GM12878 (cell line): ENCODE data around the gene ZDHHC17. TPM values are rescaled to one million over a fixed set of nuclear protein-coding genes. Genes with fewer than 3 reads are reported as not detected.

Experiments
- ATAC-seq: fragments of 200-7000 bp; cut with Tn5 transposase; 3 replicates; pipeline ENCODE4 v1.9.1; 2020; ENCODE audit warnings: mild to moderate bottlenecking, moderate library complexity
- BruUV-seq: library from RNA; stranded (reverse); fragments of 400-500 nt; replicated peaks from 2 replicates; lab custom pipeline; 2021; lab: Mats Ljungman, UMichigan
- CTCF ChIA-PET: fragments of 300-600 bp; sonication (Branson Sonifier 250); formaldehyde crosslinking; extraction: SDS; loops from one replicate; lab custom pipeline; 2021; ENCODE audit warnings: inconsistent platforms; lab: Yijun Ruan, JAX
- POLR2A ChIA-PET: fragments of 350-600 bp; formaldehyde crosslinking; extraction: SDS; loops from one replicate; lab custom pipeline; 2021; ENCODE audit warnings: inconsistent platforms; lab: Charles Lee
- RAD21 ChIA-PET: fragments of 300-600 bp; sonication (Branson Sonifier 250); formaldehyde crosslinking; loops from one replicate; lab custom pipeline; 2023; ENCODE audit warnings: antibody characterized with exemption; ENCODE audit not compliant: unreplicated experiment; lab: Charles Lee
- SMC1A ChIA-PET: fragments of 300-600 bp; sonication (Branson Sonifier 250); formaldehyde crosslinking; loops from one replicate; lab custom pipeline; 2023; ENCODE audit not compliant: unreplicated experiment, uncharacterized antibody; lab: Charles Lee
- DNase-seq: peaks from one replicate; pipeline ENCODE4 v3.0.0-alpha.2; 2011; ENCODE audit warnings: low read depth, low spot score
- FAIRE-seq: peaks from 3 replicates; lab custom pipeline; 2011; peaks lifted over from hg19 to GRCh38; lab: Jason Lieb, UNC
- H2AFZ ChIP-seq: 2 replicates; pipeline ENCODE4 v1.6.0; 2011; ENCODE audit warnings: low read depth, low read length, control low read depth; ENCODE audit not compliant: control insufficient read depth
- H3K27ac ChIP-seq: 2 replicates; pipeline ENCODE4 v1.5.1; 2011; ENCODE audit warnings: control low read depth; ENCODE audit not compliant: control insufficient read depth, insufficient read depth
- H3K27me3 ChIP-seq, 2 experiments: replicated peaks in 1 of 2; 2 replicates each; pipeline versions ENCODE4 v1.6.0 to v1.6.1; 2011; ENCODE audit warnings: low read length in 1 of 2; ENCODE audit not compliant: control insufficient read depth in 2 of 2, insufficient read depth in 2 of 2
- H3K36me3 ChIP-seq, 2 experiments: 2 replicates each; pipeline ENCODE4 v1.5.1; 2011; ENCODE audit warnings: low read length in 1 of 2; ENCODE audit not compliant: control insufficient read depth in 2 of 2, insufficient read depth in 2 of 2
- H3K4me1 ChIP-seq: 2 replicates; pipeline ENCODE4 v1.6.1; 2011; ENCODE audit warnings: mild to moderate bottlenecking, low read length, moderate library complexity, mixed read lengths; ENCODE audit not compliant: control insufficient read depth, insufficient read depth
- H3K4me2 ChIP-seq: 2 replicates; pipeline ENCODE4 v1.6.0; 2011; ENCODE audit warnings: control low read depth; ENCODE audit not compliant: control insufficient read depth, insufficient read depth
- H3K4me3 ChIP-seq: fragments of 200-600 bp; sonication (generic); 2 replicates; pipeline ENCODE4 v1.5.1; 2016
- H3K79me2 ChIP-seq: 2 replicates; pipeline ENCODE4 v1.6.0; 2011; ENCODE audit warnings: low read length; ENCODE audit not compliant: control insufficient read depth, insufficient read depth
- H3K9ac ChIP-seq: 2 replicates; pipeline ENCODE4 v1.8.0; 2011; ENCODE audit warnings: low read length, control low read depth, mixed read lengths; ENCODE audit not compliant: control insufficient read depth, insufficient read depth
- H3K9me3 ChIP-seq: replicated peaks from 3 replicates; pipeline ENCODE4 v1.5.1; 2011; ENCODE audit warnings: mild to moderate bottlenecking, low read length; ENCODE audit not compliant: control insufficient read depth, insufficient read depth
- H4K20me1 ChIP-seq: 2 replicates; pipeline ENCODE4 v1.6.0; 2011; ENCODE audit not compliant: control insufficient read depth, insufficient read depth
- EZH2 ChIP-seq: IDR thresholded peaks from 2 replicates; pipeline ENCODE4 v1.6.1; 2012; ENCODE audit warnings: low read depth, mild to moderate bottlenecking, control low read depth, inconsistent platforms, low read length, borderline replicate concordance; ENCODE audit not compliant: control insufficient read depth
- HDAC2 ChIP-seq: fragments of 200-600 bp; sonication (generic); IDR thresholded peaks from 2 replicates; pipeline ENCODE4 v1.6.1; 2017
- NFXL1 ChIP-seq: fragments of 450-650 bp; IDR thresholded peaks from 2 replicates; pipeline ENCODE4 v1.6.1; 2017; ENCODE audit warnings: antibody characterized with exemption, mild to moderate bottlenecking, borderline replicate concordance
- RAD21 ChIP-seq: IDR thresholded peaks from 2 replicates; pipeline ENCODE4 v1.6.1; 2011; ENCODE audit warnings: mild to moderate bottlenecking, low read depth, low read length, moderate library complexity; ENCODE audit not compliant: insufficient read depth
- RAD51 ChIP-seq: fragments of 450-650 bp; IDR thresholded peaks from 2 replicates; pipeline ENCODE4 v1.6.1; 2016; ENCODE audit warnings: moderate library complexity, mild to moderate bottlenecking, inconsistent platforms
- SIX5 ChIP-seq: IDR thresholded peaks from 2 replicates; pipeline ENCODE4 v1.6.1; 2011; ENCODE audit warnings: mild to moderate bottlenecking, low read depth, low read length, moderate library complexity; ENCODE audit not compliant: severe bottlenecking
- WGBS: methylation state at CpG from one replicate; pipeline ENCODE4 v1.1.6; 2016; ENCODE audit warnings: low lambda C conversion rate; ENCODE audit not compliant: insufficient replicate concordance, insufficient coverage; ENCODE audit errors: missing lambda C conversion rate; 5-methylcytosine and 5-hydroxymethylcytosine counted together
- in situ Hi-C: fragments of 300-500 bp; cut with MboI; formaldehyde crosslinking; loops from 9 replicates; pipeline ENCODE4 v1.14.3; 2018; ENCODE audit warnings: mixed read lengths
- intact Hi-C: fragments of 100-400 bp; cut with micrococcal nuclease; formaldehyde crosslinking; loops from one replicate; pipeline ENCODE4 v1.14.2; 2022; ENCODE audit not compliant: unreplicated experiment
- polyA plus RNA-seq, 11 experiments: library from polyadenylated mRNA; depleted of rRNA in 4 of 11; unstranded in 6 of 11; stranded (reverse) in 5 of 11; fragments of >200 nt; fragmentation: Nextera tagmentation in 4 of 11; fragmentation: Illumina TruSeq in 1 of 11; extraction: Ambion mirVana in 4 of 11; extraction: Trizol in 1 of 11; gene quantifications; 1 replicate in 1 of 11; 2 replicates in 10 of 11; pipeline versions ENCODE4 v1.2.1 to v1.2.3, GENCODE V29; 2011 to 2016; ENCODE audit warnings: inconsistent platforms in 2 of 11, missing spikeins in 2 of 11, low read depth in 1 of 11
- total RNA-seq, 4 experiments: library from RNA; depleted of rRNA in 3 of 4; stranded (reverse); fragments of >200 nt in 3 of 4; fragmentation: Illumina TruSeq in 1 of 4; extraction: Trizol in 1 of 4; gene quantifications; 2 replicates each; pipeline versions ENCODE4 v1.2.1 to v1.2.3, GENCODE V29; 2013 to 2021
- TF ChIP-seq, protein P1 (sequence below): IDR thresholded peaks from 2 replicates; pipeline ENCODE4 v1.6.1; 2012; ENCODE audit warnings: low read length, inconsistent platforms
- TF ChIP-seq, protein P2 (sequence below): fragments of 450-650 bp; IDR thresholded peaks from 2 replicates; pipeline ENCODE4 v1.6.1; 2016; ENCODE audit warnings: mild to moderate bottlenecking, moderate library complexity, borderline replicate concordance
- TF ChIP-seq, protein P3 (sequence below): fragments of 450-650 bp; IDR thresholded peaks from 2 replicates; pipeline ENCODE4 v1.6.1; 2017; ENCODE audit warnings: mild to moderate bottlenecking
- TF ChIP-seq, protein P4 (sequence below): fragments of 450-650 bp; formaldehyde crosslinking; IDR thresholded peaks from 2 replicates; pipeline ENCODE4 v1.4.0; 2020; ENCODE audit warnings: mild to moderate bottlenecking, moderate library complexity

The ZDHHC17 gene
- total and polyA plus RNA-seq, 10 of the 15 experiments (the other 5 are each of a cell fraction or from before 2014, with no cell fraction given) = 4.3 to 50.0 (median 19.3) TPM

DNA sequence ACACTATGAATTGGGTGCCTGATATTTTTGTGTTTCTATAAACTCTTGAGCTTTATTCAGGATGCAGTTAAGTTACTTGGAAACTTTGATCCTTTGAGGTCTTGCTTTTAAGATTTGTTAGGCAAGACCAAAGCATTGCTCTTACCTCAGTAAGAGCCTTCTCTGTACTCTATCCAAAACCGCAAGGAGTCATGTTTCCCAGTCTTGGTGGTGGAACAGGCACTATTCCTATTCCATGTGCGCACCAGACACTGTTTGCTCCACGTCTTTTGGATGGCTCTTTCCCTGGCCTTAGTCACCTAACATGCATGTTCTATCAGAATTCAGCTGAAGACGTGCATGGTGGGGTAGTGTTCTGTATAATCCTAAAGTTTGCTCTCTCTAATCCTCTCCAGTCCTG is 91.4 kb downstream of the ZDHHC17 start (continued):
- TF ChIP-seq, protein P1, sequence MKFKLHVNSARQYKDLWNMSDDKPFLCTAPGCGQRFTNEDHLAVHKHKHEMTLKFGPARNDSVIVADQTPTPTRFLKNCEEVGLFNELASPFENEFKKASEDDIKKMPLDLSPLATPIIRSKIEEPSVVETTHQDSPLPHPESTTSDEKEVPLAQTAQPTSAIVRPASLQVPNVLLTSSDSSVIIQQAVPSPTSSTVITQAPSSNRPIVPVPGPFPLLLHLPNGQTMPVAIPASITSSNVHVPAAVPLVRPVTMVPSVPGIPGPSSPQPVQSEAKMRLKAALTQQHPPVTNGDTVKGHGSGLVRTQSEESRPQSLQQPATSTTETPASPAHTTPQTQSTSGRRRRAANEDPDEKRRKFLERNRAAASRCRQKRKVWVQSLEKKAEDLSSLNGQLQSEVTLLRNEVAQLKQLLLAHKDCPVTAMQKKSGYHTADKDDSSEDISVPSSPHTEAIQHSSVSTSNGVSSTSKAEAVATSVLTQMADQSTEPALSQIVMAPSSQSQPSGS = no peak
- TF ChIP-seq, all 136 proteins: peak for 0

DNA sequence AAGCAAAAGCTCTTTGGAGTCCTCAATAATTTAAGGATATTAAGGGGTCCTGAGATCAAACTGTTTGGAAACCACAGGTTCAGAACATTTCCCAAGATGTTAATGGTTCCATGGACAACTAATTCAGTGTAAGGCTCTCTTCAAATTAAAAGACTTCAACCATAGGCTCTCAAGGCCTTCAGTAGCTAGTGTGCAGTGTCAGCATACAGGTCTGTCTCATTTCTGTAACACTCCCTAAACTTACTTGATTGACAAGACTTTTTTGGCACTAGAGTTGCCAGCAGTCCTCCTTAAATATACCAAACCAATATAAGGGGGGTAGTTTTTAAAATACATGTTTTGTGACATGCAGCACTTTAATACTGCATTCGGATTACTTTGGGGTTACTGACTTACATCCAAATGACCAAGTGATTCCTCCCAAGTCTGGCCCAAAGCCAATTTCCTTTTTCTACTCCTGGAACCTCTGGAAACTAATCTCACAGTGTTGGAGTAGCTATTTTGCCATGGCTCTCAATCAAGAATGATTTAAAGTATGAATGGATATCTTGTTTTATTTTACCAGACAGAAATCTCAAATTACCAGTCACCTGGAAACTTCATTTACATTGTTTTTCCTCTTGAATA is 92.2 kb downstream of the ZDHHC17 start:
- DNase-seq (no peak), ATAC-seq (no peak), FAIRE-seq (no peak)
- no peaks in the 10 kb centered on the region for H3K27me3 ChIP-seq
- H3K79me2 ChIP-seq = no peaks in the 10 kb centered on the region
- no peak overlapping the region for H3K27ac ChIP-seq
- no peaks in the 10 kb centered on the region for H3K9me3 ChIP-seq
- intact Hi-C loops (no loop called here), in situ Hi-C loops (no loop called here)
- ChIA-PET RAD21 (no interaction called here), SMC1A (interaction anchor here (0.6 to 1.6 kb wide), 5 partner anchors 15 to 422 kb away, joined by 3 to 5 read pairs (median 3); no protein-coding TSS in a partner anchor), POLR2A (no interaction called here), CTCF (interaction anchor here (0.8 to 0.9 kb wide), 2 partner anchors 16 to 28 kb away, joined by 3 to 4 read pairs; no protein-coding TSS in a partner anchor)
- no peaks in the 10 kb centered on the region for H4K20me1 ChIP-seq
- no peaks in the 10 kb centered on the region for H3K4me1 ChIP-seq
- WGBS = 91% methylated on average over 1 of the region's 1 CpG
- H3K9ac ChIP-seq = no peak overlapping the region
- no peak overlapping the region for H3K4me3 ChIP-seq
- H2AFZ ChIP-seq = no peak overlapping the region
- BruUV-seq = no TSS peak
- no peaks in the 10 kb centered on the region; a peak in 1 of 4 replicates for H3K36me3 ChIP-seq
- no peak overlapping the region for H3K4me2 ChIP-seq
- TF ChIP-seq EZH2 (no peak), RAD51 (no peak), NFXL1 (no peak), HDAC2 (no peak), RAD21 (no peak), SIX5 (no peak)
- TF ChIP-seq, protein P2, sequence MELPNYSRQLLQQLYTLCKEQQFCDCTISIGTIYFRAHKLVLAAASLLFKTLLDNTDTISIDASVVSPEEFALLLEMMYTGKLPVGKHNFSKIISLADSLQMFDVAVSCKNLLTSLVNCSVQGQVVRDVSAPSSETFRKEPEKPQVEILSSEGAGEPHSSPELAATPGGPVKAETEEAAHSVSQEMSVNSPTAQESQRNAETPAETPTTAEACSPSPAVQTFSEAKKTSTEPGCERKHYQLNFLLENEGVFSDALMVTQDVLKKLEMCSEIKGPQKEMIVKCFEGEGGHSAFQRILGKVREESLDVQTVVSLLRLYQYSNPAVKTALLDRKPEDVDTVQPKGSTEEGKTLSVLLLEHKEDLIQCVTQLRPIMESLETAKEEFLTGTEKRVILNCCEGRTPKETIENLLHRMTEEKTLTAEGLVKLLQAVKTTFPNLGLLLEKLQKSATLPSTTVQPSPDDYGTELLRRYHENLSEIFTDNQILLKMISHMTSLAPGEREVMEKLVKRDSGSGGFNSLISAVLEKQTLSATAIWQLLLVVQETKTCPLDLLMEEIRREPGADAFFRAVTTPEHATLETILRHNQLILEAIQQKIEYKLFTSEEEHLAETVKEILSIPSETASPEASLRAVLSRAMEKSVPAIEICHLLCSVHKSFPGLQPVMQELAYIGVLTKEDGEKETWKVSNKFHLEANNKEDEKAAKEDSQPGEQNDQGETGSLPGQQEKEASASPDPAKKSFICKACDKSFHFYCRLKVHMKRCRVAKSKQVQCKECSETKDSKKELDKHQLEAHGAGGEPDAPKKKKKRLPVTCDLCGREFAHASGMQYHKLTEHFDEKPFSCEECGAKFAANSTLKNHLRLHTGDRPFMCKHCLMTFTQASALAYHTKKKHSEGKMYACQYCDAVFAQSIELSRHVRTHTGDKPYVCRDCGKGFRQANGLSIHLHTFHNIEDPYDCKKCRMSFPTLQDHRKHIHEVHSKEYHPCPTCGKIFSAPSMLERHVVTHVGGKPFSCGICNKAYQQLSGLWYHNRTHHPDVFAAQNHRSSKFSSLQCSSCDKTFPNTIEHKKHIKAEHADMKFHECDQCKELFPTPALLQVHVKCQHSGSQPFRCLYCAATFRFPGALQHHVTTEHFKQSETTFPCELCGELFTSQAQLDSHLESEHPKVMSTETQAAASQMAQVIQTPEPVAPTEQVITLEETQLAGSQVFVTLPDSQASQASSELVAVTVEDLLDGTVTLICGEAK = no peak
- TF ChIP-seq, protein P3, sequence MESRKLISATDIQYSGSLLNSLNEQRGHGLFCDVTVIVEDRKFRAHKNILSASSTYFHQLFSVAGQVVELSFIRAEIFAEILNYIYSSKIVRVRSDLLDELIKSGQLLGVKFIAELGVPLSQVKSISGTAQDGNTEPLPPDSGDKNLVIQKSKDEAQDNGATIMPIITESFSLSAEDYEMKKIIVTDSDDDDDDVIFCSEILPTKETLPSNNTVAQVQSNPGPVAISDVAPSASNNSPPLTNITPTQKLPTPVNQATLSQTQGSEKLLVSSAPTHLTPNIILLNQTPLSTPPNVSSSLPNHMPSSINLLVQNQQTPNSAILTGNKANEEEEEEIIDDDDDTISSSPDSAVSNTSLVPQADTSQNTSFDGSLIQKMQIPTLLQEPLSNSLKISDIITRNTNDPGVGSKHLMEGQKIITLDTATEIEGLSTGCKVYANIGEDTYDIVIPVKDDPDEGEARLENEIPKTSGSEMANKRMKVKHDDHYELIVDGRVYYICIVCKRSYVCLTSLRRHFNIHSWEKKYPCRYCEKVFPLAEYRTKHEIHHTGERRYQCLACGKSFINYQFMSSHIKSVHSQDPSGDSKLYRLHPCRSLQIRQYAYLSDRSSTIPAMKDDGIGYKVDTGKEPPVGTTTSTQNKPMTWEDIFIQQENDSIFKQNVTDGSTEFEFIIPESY = no peak
- TF ChIP-seq, protein P4, sequence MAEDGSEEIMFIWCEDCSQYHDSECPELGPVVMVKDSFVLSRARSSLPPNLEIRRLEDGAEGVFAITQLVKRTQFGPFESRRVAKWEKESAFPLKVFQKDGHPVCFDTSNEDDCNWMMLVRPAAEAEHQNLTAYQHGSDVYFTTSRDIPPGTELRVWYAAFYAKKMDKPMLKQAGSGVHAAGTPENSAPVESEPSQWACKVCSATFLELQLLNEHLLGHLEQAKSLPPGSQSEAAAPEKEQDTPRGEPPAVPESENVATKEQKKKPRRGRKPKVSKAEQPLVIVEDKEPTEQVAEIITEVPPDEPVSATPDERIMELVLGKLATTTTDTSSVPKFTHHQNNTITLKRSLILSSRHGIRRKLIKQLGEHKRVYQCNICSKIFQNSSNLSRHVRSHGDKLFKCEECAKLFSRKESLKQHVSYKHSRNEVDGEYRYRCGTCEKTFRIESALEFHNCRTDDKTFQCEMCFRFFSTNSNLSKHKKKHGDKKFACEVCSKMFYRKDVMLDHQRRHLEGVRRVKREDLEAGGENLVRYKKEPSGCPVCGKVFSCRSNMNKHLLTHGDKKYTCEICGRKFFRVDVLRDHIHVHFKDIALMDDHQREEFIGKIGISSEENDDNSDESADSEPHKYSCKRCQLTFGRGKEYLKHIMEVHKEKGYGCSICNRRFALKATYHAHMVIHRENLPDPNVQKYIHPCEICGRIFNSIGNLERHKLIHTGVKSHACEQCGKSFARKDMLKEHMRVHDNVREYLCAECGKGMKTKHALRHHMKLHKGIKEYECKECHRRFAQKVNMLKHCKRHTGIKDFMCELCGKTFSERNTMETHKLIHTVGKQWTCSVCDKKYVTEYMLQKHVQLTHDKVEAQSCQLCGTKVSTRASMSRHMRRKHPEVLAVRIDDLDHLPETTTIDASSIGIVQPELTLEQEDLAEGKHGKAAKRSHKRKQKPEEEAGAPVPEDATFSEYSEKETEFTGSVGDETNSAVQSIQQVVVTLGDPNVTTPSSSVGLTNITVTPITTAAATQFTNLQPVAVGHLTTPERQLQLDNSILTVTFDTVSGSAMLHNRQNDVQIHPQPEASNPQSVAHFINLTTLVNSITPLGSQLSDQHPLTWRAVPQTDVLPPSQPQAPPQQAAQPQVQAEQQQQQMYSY (CRISPR knock-in tag) = no peak
